ENCODE results near the gene CHRNA7.

The CHRNA7 gene

DNA sequence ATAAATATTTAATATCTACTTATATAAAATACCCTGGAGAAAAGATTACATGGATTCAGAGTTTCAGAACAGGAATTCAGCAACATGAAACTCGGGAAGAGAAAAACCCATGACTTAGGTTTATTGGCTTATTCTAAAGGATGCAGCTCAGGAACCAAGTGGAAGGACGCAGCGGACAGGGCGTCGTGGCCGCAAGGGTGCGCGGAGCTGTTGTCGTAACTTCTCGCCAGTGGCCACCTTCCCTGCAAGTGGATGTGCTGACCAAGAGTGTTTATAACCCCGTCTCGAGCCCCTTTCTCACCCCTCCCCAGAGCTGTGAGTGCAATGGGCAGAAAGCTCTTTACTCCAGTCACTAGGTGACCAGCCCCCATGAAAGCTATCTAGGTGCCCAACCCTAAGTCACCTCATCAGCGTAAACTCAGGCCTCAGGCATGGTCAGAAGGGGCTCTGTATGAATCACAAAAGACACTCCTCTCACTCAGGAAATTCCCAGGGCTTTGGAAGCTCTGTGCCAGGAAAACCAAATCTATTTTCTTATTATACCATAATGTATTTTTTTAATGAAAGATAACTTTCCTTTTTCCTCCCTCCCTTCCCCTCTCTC, 77.3 kb downstream of the CHRNA7 start:
- H3K36me3 ChIP-seq (ENCODE audit: control insufficient read depth, insufficient read depth, low read length): no peaks in the 10 kb centered on the region
- no peak overlapping the region for H3K9ac ChIP-seq (ENCODE audit: low read length)
- no peaks in the 10 kb centered on the region for H3K27me3 ChIP-seq (ENCODE audit: control insufficient read depth, insufficient read depth, low read length)
- H3K9me3 ChIP-seq (ENCODE audit: control insufficient read depth, low read length): no peaks in the 10 kb centered on the region
- no peaks in the 10 kb centered on the region for H3K4me1 ChIP-seq (ENCODE audit: control insufficient read depth, insufficient read depth, low read length)
- no peak overlapping the region for H3K4me3 ChIP-seq (ENCODE audit: low read length)

DNA sequence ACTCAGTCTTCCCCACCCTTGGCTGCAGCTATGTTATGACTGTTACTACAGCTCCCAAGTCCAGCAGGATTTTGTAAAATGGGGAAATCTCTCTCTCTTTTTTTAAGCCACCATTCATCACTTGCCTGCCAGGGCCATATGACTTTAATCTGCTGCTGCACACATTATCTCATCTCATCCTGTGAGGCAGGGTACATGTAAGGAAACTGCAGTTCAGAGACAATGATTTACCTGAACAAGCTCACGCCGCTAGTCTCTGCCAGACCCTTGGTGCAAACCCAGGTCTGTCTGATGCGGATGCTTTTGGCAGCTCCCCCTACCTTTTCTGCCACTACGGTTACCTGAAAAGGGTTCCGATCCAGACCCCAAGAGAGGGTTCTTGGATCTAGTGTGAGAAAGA, 78.3 kb downstream of the CHRNA7 start:
- H3K4me3 ChIP-seq (ENCODE audit: low read length): no peak overlapping the region
- H3K9ac ChIP-seq (ENCODE audit: low read length): no peak overlapping the region
- H3K9me3 ChIP-seq (ENCODE audit: control insufficient read depth, low read length): no peaks in the 10 kb centered on the region
- H3K4me1 ChIP-seq (ENCODE audit: control insufficient read depth, insufficient read depth, low read length): no peaks in the 10 kb centered on the region
- H3K36me3 ChIP-seq (ENCODE audit: control insufficient read depth, insufficient read depth, low read length): no peaks in the 10 kb centered on the region
- H3K27me3 ChIP-seq (ENCODE audit: control insufficient read depth, insufficient read depth, low read length): no peaks in the 10 kb centered on the region

DNA sequence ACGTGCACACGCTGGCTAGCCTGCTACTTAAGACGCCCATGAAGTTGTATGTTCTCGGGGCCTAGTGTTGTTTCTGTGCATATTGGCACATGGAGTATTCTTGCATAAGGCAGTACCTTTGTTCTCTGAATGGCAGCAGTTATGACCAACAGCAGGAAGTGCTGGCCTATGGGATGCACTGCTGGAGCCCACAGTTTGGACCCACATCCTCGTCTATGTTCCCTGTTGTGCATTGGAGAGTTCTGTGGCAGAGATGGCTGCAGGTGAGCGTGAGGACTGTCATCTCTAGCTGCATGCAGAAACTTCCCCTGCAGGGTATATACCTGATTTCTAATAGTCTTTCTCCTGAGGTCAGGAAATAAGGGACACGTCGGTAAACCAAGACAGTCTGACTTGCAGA, 81.8 kb downstream of the CHRNA7 start:
- Histone ChIP-seq H3K4me3 (ENCODE audit: low read length) (no peak overlapping the region), H3K27me3 (ENCODE audit: control insufficient read depth, insufficient read depth, low read length) (no peaks in the 10 kb centered on the region), H3K4me1 (ENCODE audit: control insufficient read depth, insufficient read depth, low read length) (no peaks in the 10 kb centered on the region), H3K9me3 (ENCODE audit: control insufficient read depth, low read length) (no peaks in the 10 kb centered on the region), H3K9ac (ENCODE audit: low read length) (no peak overlapping the region), H3K36me3 (ENCODE audit: control insufficient read depth, insufficient read depth, low read length) (no peaks in the 10 kb centered on the region)

DNA sequence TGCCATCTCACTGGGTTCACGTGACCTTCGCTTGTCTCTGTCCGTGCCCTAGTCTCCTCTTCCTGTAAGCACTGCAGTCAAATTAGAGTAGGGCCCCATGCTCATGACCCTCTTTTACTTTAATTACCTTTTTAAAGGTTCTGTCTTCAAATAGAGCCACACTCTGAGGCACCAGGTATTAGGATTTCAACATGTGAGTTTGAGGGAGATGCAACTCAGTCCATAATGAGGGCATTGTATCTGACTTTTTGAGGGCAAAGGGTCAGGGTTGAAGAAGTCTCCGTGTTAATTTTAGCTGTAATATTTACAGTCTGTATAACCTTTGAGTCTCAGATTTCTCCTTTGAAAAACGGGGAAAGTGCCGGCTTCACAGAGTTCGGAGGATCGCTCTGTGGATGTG, 82.9 kb downstream of the CHRNA7 start:
- H3K9ac ChIP-seq (ENCODE audit: low read length): no peak overlapping the region
- H3K4me3 ChIP-seq (ENCODE audit: low read length): no peak overlapping the region
- H3K36me3 ChIP-seq (ENCODE audit: control insufficient read depth, insufficient read depth, low read length): no peaks in the 10 kb centered on the region
- no peaks in the 10 kb centered on the region for H3K9me3 ChIP-seq (ENCODE audit: control insufficient read depth, low read length)
- H3K4me1 ChIP-seq (ENCODE audit: control insufficient read depth, insufficient read depth, low read length): no peaks in the 10 kb centered on the region
- H3K27me3 ChIP-seq (ENCODE audit: control insufficient read depth, insufficient read depth, low read length): no peaks in the 10 kb centered on the region

DNA sequence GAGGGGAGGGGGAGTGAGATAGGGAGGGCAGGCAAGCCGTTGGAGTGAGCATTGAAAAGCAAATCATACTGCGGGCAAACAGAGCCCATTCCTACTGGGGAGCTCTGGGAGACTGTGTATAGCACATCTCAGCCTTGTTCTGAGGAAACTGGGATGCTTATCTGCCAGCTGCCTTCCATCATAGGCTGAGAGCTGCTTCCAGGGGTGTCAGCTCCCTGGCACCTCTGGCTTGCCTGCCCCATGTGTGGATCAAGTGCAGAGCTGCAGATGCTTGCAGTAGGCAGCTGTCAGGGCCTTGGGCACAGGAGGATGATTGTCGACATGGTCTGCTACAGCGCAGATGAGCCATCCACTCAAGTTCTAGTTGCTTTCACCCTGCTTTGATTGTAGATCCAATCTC, 86.8 kb downstream of the CHRNA7 start:
- Histone ChIP-seq H3K9me3 (ENCODE audit: control insufficient read depth, low read length) (no peaks in the 10 kb centered on the region), H3K4me3 (ENCODE audit: low read length) (no peak overlapping the region), H3K9ac (ENCODE audit: low read length) (no peak overlapping the region), H3K36me3 (ENCODE audit: control insufficient read depth, insufficient read depth, low read length) (no peaks in the 10 kb centered on the region), H3K4me1 (ENCODE audit: control insufficient read depth, insufficient read depth, low read length) (no peaks in the 10 kb centered on the region), H3K27me3 (ENCODE audit: control insufficient read depth, insufficient read depth, low read length) (no peaks in the 10 kb centered on the region)

DNA sequence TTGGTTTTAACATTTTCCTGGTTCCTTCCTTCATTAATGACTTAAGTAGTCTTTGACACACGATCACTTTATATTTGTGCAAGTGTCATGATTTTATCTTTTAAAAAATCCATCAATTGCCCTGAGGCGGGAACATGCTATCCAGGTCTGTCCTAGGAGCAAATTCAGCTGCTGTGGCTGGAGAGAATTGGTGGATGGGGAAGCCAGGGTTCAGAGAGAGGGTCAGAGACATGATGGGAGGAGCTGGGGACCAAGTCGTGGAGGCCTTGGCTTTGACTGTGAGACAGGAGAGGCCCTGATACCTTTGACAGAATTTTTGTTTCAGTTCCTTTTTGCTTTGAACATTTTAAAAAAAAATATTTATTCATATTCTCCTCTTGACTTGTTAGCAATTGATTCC, 89.0 kb downstream of the CHRNA7 start:
- no peaks in the 10 kb centered on the region for H3K4me1 ChIP-seq (ENCODE audit: control insufficient read depth, insufficient read depth, low read length)
- H3K27me3 ChIP-seq (ENCODE audit: control insufficient read depth, insufficient read depth, low read length): no peaks in the 10 kb centered on the region
- H3K9ac ChIP-seq (ENCODE audit: low read length): no peak overlapping the region
- no peak overlapping the region for H3K4me3 ChIP-seq (ENCODE audit: low read length)
- H3K36me3 ChIP-seq (ENCODE audit: control insufficient read depth, insufficient read depth, low read length): no peaks in the 10 kb centered on the region
- no peaks in the 10 kb centered on the region for H3K9me3 ChIP-seq (ENCODE audit: control insufficient read depth, low read length)

DNA sequence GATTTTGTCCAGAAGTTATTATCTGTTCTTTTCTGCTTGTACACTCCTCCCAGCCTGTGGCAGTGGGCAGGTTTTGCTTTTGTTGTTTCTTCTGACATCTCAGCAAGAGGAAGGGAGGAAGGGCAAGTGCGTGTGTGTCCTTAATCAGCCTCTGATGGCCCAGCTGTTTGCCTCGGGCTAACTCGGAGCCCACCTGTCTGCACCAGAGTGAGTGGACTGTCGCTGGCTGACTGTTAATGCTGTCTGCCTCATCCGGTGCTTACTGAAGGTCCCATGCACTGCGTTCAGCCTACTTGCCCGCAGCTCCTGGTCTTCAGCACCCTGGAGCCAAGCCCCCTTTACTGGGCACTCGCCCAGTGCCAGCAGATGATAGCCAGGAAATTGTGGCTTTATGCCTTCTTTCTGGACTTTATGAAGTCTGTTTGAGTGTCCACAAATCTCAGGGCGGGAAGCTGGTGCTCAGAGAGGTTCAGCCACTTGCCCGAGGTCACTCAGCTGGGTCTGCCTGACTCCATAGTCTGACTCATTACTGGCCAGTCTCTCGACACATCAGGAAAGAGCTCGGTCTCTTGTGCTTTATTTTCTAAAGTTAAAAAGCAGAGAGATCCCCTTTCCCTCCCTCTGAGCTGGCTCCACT, 89.5 kb downstream of the CHRNA7 start:
- no peak overlapping the region for H3K9ac ChIP-seq (ENCODE audit: low read length)
- no peaks in the 10 kb centered on the region for H3K9me3 ChIP-seq (ENCODE audit: control insufficient read depth, low read length)
- no peaks in the 10 kb centered on the region for H3K27me3 ChIP-seq (ENCODE audit: control insufficient read depth, insufficient read depth, low read length)
- H3K4me3 ChIP-seq (ENCODE audit: low read length): no peak overlapping the region
- H3K36me3 ChIP-seq (ENCODE audit: control insufficient read depth, insufficient read depth, low read length): no peaks in the 10 kb centered on the region
- no peaks in the 10 kb centered on the region for H3K4me1 ChIP-seq (ENCODE audit: control insufficient read depth, insufficient read depth, low read length)

DNA sequence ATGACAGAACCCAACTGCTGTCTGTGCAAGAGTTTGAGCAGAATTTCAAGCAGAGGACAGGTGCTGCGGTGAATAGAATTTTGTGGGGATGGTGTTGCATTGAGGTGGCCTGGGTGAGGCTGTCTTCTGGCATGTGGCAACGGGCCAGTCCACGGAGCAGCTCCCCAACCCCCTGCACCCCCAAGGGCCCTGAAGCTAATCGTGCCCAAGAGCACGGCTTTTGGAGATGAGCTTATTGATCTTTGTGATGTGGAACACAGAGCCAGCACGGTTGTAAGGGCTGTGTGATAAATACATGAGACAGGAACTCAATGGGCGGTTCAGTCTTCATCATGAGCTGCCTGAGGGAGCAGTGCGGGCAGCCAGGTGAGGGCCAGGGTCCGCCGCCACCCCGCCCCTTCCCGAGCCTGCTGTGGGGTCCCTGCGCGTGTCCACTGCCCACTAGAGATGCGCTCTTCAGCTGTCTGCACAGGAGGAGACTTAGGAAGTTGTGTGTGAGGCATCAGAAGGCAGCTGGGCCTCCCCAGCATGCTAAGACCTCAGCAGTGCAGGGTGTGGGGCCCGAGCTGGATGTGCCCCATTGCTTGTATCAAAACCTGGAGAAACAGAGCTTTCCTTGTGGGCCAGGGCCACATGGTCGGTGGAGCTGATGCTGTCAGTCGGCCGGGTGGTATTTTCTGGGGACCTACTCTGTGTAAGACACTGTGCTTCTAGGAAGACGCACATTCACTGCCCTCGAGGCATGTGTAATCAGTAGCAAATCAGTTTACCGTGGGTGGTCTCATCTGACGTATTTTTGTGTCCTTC, 90.5 kb downstream of the CHRNA7 start:
- Histone ChIP-seq H3K9me3 (ENCODE audit: control insufficient read depth, low read length) (no peaks in the 10 kb centered on the region), H3K36me3 (ENCODE audit: control insufficient read depth, insufficient read depth, low read length) (no peaks in the 10 kb centered on the region), H3K4me3 (ENCODE audit: low read length) (no peak overlapping the region), H3K9ac (ENCODE audit: low read length) (no peak overlapping the region), H3K27me3 (ENCODE audit: control insufficient read depth, insufficient read depth, low read length) (no peaks in the 10 kb centered on the region), H3K4me1 (ENCODE audit: control insufficient read depth, insufficient read depth, low read length) (no peaks in the 10 kb centered on the region)

DNA sequence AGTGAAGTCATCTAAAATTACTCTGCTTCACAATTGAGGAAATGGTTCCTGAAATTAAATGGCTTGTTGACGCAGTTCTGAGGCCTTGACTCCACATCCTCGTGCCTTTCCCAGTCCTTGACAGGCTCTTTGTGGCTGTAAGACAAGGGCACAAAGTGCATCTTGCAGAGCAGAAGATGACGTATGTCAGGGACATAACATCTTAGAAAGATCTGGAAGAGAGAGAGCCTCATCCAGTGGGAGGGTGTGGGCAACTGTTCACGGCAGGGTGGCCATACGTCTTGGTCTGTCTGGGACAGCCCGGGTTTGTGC, 91.0 kb downstream of the CHRNA7 start:
- H3K27me3 ChIP-seq (ENCODE audit: control insufficient read depth, insufficient read depth, low read length): no peaks in the 10 kb centered on the region
- H3K36me3 ChIP-seq (ENCODE audit: control insufficient read depth, insufficient read depth, low read length): no peaks in the 10 kb centered on the region
- H3K4me3 ChIP-seq (ENCODE audit: low read length): no peak overlapping the region
- H3K4me1 ChIP-seq (ENCODE audit: control insufficient read depth, insufficient read depth, low read length): no peaks in the 10 kb centered on the region
- no peak overlapping the region for H3K9ac ChIP-seq (ENCODE audit: low read length)
- H3K9me3 ChIP-seq (ENCODE audit: control insufficient read depth, low read length): no peaks in the 10 kb centered on the region

DNA sequence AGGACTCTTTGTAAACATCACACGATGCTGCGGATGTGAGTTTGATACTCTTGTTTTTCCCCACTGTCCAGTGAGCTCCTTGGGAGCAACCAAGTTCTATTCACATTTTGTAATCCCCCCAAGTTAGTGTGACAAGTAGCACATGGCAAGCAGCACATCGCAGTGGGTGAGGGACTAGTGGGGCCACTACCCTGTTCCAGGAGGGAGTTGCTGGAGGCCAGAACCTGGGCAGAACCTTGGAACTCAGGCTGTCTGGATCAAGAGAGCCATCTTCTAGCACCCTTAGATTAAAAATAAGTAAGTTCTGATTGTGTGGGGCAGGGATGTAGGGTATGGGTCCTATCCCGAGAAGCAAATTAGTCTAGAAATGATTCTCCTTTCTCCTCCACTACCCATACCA, 91.7 kb downstream of the CHRNA7 start:
- H3K27me3 ChIP-seq (ENCODE audit: control insufficient read depth, insufficient read depth, low read length): no peaks in the 10 kb centered on the region
- H3K36me3 ChIP-seq (ENCODE audit: control insufficient read depth, insufficient read depth, low read length): no peaks in the 10 kb centered on the region
- H3K4me1 ChIP-seq (ENCODE audit: control insufficient read depth, insufficient read depth, low read length): no peaks in the 10 kb centered on the region
- H3K9ac ChIP-seq (ENCODE audit: low read length): no peak overlapping the region
- no peak overlapping the region for H3K4me3 ChIP-seq (ENCODE audit: low read length)
- H3K9me3 ChIP-seq (ENCODE audit: control insufficient read depth, low read length): no peaks in the 10 kb centered on the region

DNA sequence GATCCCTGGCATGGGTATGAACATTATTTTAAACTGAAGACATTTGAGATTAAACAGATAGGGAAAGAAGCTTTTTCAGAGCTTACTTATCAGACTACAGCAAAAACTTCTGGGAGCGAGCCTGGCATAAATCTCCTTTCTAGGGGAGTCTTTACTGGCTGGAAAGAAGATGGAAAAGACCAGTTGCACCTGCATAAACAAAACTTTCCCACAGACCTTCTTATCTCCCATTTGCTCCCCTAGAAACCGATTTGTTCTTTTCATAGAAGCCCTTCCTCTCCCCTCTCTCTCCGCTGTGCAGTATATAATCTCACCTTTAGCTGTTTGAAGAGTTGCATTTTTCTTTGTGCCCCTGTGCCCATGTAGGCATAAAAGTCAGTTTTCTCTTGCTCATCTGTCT, 93.2 kb downstream of the CHRNA7 start:
- H3K36me3 ChIP-seq (ENCODE audit: control insufficient read depth, insufficient read depth, low read length): no peaks in the 10 kb centered on the region
- H3K9me3 ChIP-seq (ENCODE audit: control insufficient read depth, low read length): no peaks in the 10 kb centered on the region
- no peak overlapping the region for H3K9ac ChIP-seq (ENCODE audit: low read length)
- no peaks in the 10 kb centered on the region for H3K27me3 ChIP-seq (ENCODE audit: control insufficient read depth, insufficient read depth, low read length)
- no peak overlapping the region for H3K4me3 ChIP-seq (ENCODE audit: low read length)
- no peaks in the 10 kb centered on the region for H3K4me1 ChIP-seq (ENCODE audit: control insufficient read depth, insufficient read depth, low read length)

DNA sequence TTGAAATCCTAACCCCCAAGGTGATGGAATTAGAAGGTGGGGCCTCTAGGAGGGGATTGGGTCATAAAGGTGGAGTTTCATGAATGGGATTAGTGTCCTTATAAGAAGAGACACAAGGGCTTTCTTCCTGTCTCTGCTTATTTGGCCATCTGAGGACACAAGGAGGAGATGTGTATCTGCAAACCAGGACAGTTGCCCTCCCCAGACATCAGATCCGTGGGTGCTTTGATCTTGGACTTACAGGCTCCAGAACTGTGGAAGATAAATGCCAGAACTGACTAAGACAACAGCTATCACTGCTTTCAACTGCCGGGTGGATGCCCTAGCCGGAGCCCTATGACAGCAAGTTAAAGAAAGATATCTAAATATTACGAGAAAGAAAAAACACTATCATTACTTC, 94.4 kb downstream of the CHRNA7 start:
- H3K4me3 ChIP-seq (ENCODE audit: low read length): no peak overlapping the region
- no peak overlapping the region for H3K9ac ChIP-seq (ENCODE audit: low read length)
- no peaks in the 10 kb centered on the region for H3K9me3 ChIP-seq (ENCODE audit: control insufficient read depth, low read length)
- H3K27me3 ChIP-seq (ENCODE audit: control insufficient read depth, insufficient read depth, low read length): no peaks in the 10 kb centered on the region
- H3K36me3 ChIP-seq (ENCODE audit: control insufficient read depth, insufficient read depth, low read length): no peaks in the 10 kb centered on the region
- H3K4me1 ChIP-seq (ENCODE audit: control insufficient read depth, insufficient read depth, low read length): no peaks in the 10 kb centered on the region

All from mucosa of stomach (tissue), 1 donor.